Measurements from ENCODE around the gene SLC38A9. TPM values are rescaled to one million over a fixed set of nuclear protein-coding genes. Genes with fewer than 3 reads are reported as not detected.

Gene SLC38A9
- total RNA-seq, 2 donors from 2014 or later: 4.8 to 9.1 TPM

- H3K27ac ChIP-seq: peak overlapping the region; percentile 53 to 57
- TF ChIP-seq, protein P1, sequence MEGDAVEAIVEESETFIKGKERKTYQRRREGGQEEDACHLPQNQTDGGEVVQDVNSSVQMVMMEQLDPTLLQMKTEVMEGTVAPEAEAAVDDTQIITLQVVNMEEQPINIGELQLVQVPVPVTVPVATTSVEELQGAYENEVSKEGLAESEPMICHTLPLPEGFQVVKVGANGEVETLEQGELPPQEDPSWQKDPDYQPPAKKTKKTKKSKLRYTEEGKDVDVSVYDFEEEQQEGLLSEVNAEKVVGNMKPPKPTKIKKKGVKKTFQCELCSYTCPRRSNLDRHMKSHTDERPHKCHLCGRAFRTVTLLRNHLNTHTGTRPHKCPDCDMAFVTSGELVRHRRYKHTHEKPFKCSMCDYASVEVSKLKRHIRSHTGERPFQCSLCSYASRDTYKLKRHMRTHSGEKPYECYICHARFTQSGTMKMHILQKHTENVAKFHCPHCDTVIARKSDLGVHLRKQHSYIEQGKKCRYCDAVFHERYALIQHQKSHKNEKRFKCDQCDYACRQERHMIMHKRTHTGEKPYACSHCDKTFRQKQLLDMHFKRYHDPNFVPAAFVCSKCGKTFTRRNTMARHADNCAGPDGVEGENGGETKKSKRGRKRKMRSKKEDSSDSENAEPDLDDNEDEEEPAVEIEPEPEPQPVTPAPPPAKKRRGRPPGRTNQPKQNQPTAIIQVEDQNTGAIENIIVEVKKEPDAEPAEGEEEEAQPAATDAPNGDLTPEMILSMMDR (IDR thresholded peaks at IDR 0.05): no peak
- peaks cover 0 to 60% of the 10 kb centered on the region in 2 donors for H3K4me1 ChIP-seq
- H3K36me3 ChIP-seq: no peaks in the 10 kb centered on the region
- H3K27me3 ChIP-seq: no peaks in the 10 kb centered on the region
- no peak overlapping the region for H3K4me3 ChIP-seq
- no peaks in the 10 kb centered on the region for H3K9me3 ChIP-seq
- no peak for DNase-seq (ENCODE audit: low spot score)
Measured at GRCh38 chr5:55594671-55595070, 117.5 kb downstream of the SLC38A9 start.

- Histone ChIP-seq H3K27ac (peak overlapping the region; percentile 42 to 50), H3K4me3 (no peak overlapping the region), H3K36me3 (no peaks in the 10 kb centered on the region), H3K4me1 (peaks cover 0 to 45% of the 10 kb centered on the region in 2 donors), H3K9me3 (no peaks in the 10 kb centered on the region), H3K27me3 (no peaks in the 10 kb centered on the region)
- TF ChIP-seq, protein P1 (IDR thresholded peaks at IDR 0.05): no peak
- DNase-seq (ENCODE audit: low spot score): no peak
Measured at GRCh38 chr5:55593115-55593472, 119.0 kb downstream of the SLC38A9 start.

GRCh38 chr5:55592388-55593114, 119.6 kb downstream of the SLC38A9 start:
- DNase-seq (ENCODE audit: low spot score): no peak
- Histone ChIP-seq H3K4me3 (no peak overlapping the region), H3K4me1 (peaks cover 0 to 40% of the 10 kb centered on the region in 2 donors), H3K36me3 (no peaks in the 10 kb centered on the region), H3K27ac (peak overlapping the region; percentile 22 to 72), H3K27me3 (no peaks in the 10 kb centered on the region), H3K9me3 (no peaks in the 10 kb centered on the region)
- TF ChIP-seq, protein P1 (IDR thresholded peaks at IDR 0.05): no peak

DNA sequence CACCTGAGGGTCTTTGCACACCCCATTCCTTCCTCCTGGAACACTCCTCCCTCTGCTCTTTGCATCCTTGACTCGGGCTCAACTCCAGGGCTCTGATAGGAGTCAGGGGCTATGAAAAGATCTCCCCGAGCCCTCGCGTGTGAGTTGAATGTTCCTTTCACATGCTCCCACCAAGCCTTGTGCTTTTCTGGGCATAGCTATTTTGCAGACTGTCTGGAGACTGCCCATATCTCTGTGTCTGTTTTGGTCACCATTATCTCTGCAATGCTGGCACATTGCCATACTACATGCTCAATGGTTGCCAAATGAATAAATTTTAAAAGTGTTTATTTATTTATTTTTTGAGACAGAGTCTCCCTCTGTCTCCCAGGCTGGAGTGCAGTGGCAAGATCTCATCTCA, 120.4 kb downstream of the SLC38A9 start:
- Histone ChIP-seq H3K36me3 (no peaks in the 10 kb centered on the region), H3K4me3 (no peak overlapping the region), H3K4me1 (peaks cover 0 to 31% of the 10 kb centered on the region in 2 donors), H3K9me3 (no peaks in the 10 kb centered on the region), H3K27me3 (no peaks in the 10 kb centered on the region), H3K27ac (peak overlapping the region; percentile 46 to 72)
- DNase-seq (ENCODE audit: low spot score): no peak
- TF ChIP-seq, protein P1 (IDR thresholded peaks at IDR 0.05): no peak

- Histone ChIP-seq H3K27ac (peak overlapping the region; percentile 32 to 63), H3K4me1 (peaks cover 0 to 29% of the 10 kb centered on the region in 2 donors), H3K4me3 (no peak overlapping the region), H3K36me3 (no peaks in the 10 kb centered on the region), H3K27me3 (no peaks in the 10 kb centered on the region), H3K9me3 (no peaks in the 10 kb centered on the region)
- DNase-seq (ENCODE audit: low spot score): peak; percentile 53
- TF ChIP-seq, protein P1 (IDR thresholded peaks at IDR 0.05): no peak
Measured at GRCh38 chr5:55585206-55585610, 126.9 kb downstream of the SLC38A9 start.

Measured in right atrium auricular region (tissue), 2 donors.